ENCODE measurements around the gene ANXA4. TPM values are rescaled to one million over a fixed set of nuclear protein-coding genes. Genes with fewer than 3 reads are reported as not detected.
A peak's percentile ranks its signal among the peaks of the same experiment; 100 is the strongest.

The ANXA4 gene
- total RNA-seq, 5 donors from 2014 or later (not counting 1 experiment from before 2014, with no cell fraction given) = 10.4 to 27.6 (median 20.0) TPM

GRCh38 chr2:69717861-69718273, 24.1 kb upstream of the ANXA4 start:
- Histone ChIP-seq H3K4me1 (ENCODE audit: control insufficient read depth in 1 of 2, extremely low read depth in 1 of 2, insufficient read depth in 2 of 2, low read length in 2 of 2) (peaks cover 0 to 15% of the 10 kb centered on the region in 2 experiments), H3K27ac (ENCODE audit: low read length) (no peak overlapping the region), H3K4me3 (ENCODE audit: control insufficient read depth in 1 of 2, extremely low read depth in 1 of 2, low read length in 1 of 2) (no peak overlapping the region), H3K27me3 (replicated peaks in 1 of 2; ENCODE audit: control insufficient read depth in 2 of 2, extremely low read depth in 1 of 2, insufficient read depth in 2 of 2, low read length in 1 of 2) (no peaks in the 10 kb centered on the region), H3K36me3 (ENCODE audit: control insufficient read depth in 2 of 2, extremely low read depth in 1 of 2, insufficient read depth in 1 of 2, low read length in 1 of 2) (no peaks in the 10 kb centered on the region), H3K9me3 (no peaks in the 10 kb centered on the region)
- DNase-seq (no peak), ATAC-seq (replicated peaks in 1 of 4) (no peak)
- H3K4me3 Mint-ChIP-seq = no peak overlapping the region
- no peaks in the 10 kb centered on the region for H3K9me3 Mint-ChIP-seq
- H3K27ac Mint-ChIP-seq = no peak overlapping the region
- POLR2A ChIA-PET = no interaction called here
- no CpG with 5 or more reads among the region's 2 CpGs for WGBS (ENCODE audit: insufficient coverage)
- H3K27me3 Mint-ChIP-seq = no peaks in the 10 kb centered on the region
- peaks cover 10 to 19% (median 14%) of the 10 kb centered on the region in 3 donors for H3K4me1 Mint-ChIP-seq
- CTCF ChIA-PET = interaction anchor here (0.5 to 1.5 kb wide), 4 partner anchors 44 to 162 kb away, joined by 3 to 7 read pairs (median 4); no protein-coding TSS in a partner anchor
- no peaks in the 10 kb centered on the region for H3K36me3 Mint-ChIP-seq

DNA sequence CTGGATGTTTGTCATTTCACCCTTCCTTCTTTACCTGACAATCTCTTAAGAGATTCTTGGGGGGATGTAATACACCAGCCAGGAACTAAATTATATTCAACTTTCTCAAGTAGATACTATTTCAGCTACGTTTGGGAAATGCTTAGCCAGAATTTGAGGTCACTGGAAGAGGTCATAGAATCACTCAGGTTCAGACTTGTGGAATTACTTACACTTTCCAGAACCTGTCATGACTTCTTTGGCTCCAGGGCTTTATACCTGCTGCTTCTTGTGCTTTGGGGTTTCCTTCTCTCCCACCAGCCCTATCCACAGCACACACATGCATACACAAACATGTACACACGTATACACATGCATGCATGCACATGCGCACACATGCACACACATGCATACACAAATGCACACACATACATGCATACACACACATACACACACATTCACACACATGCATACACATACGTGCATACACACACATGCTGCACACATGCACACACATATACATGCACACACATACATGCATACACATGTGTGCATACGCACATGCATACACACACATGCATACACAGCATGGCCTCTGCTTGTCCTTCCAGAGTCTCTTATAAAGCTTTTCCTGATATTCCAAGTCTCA, 23.5 kb upstream of the ANXA4 start:
- DNase-seq = no peak
- H3K27ac Mint-ChIP-seq = no peak overlapping the region
- CTCF ChIA-PET = interaction anchor here (0.5 to 1.5 kb wide), 10 partner anchors 44 to 770 kb away, joined by 3 to 12 read pairs (median 4); no protein-coding TSS in a partner anchor
- Histone ChIP-seq H3K9me3 (no peaks in the 10 kb centered on the region), H3K4me3 (ENCODE audit: control insufficient read depth in 1 of 2, extremely low read depth in 1 of 2, low read length in 1 of 2) (no peak overlapping the region), H3K36me3 (ENCODE audit: control insufficient read depth in 2 of 2, extremely low read depth in 1 of 2, insufficient read depth in 1 of 2, low read length in 1 of 2) (no peaks in the 10 kb centered on the region), H3K27ac (ENCODE audit: low read length) (no peak overlapping the region), H3K27me3 (replicated peaks in 1 of 2; ENCODE audit: control insufficient read depth in 2 of 2, extremely low read depth in 1 of 2, insufficient read depth in 2 of 2, low read length in 1 of 2) (no peaks in the 10 kb centered on the region), H3K4me1 (ENCODE audit: control insufficient read depth in 1 of 2, extremely low read depth in 1 of 2, insufficient read depth in 2 of 2, low read length in 2 of 2) (peaks cover 0 to 14% of the 10 kb centered on the region in 2 experiments)
- POLR2A ChIA-PET = interaction anchor here in 1 of 2 donors (0.7 kb wide), 1 partner anchor 82 kb away, joined by 4 read pairs; no protein-coding TSS in a partner anchor
- H3K27me3 Mint-ChIP-seq = no peaks in the 10 kb centered on the region
- ATAC-seq (replicated peaks in 1 of 4) = no peak
- no peaks in the 10 kb centered on the region for H3K9me3 Mint-ChIP-seq
- no peaks in the 10 kb centered on the region for H3K36me3 Mint-ChIP-seq
- whole genome bisulfite sequencing (ENCODE audit: insufficient coverage) = 93% methylated on average over 4 of the region's 5 CpGs
- H3K4me3 Mint-ChIP-seq = no peak overlapping the region
- peaks cover 6 to 14% (median 12%) of the 10 kb centered on the region in 3 donors for H3K4me1 Mint-ChIP-seq

DNA sequence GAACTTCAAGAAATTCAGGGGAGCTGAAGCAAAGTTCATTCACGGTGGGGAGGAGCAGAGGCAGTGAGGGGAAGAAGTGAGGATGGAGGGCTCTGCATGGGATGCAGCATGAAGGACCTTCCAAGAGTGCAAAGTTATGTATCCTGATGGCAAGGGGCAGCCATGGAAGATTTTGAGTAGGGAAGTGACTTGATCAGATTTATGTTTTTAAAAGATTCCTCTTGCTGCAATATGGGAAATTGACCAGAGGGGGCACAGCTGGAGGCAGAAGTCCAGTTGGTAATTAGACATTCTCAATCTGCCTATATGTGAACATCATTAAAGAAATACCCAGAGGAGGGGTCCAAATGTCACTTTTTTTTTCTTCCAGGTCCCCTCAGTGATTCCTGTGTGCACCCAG, 21.5 kb upstream of the ANXA4 start:
- no peak for ATAC-seq (replicated peaks in 1 of 4)
- no peak for DNase-seq
- no peak overlapping the region for H3K4me3 ChIP-seq (ENCODE audit: control insufficient read depth in 1 of 2, extremely low read depth in 1 of 2, low read length in 1 of 2)
- peaks cover 3 to 5% of the 10 kb centered on the region in 2 experiments for H3K4me1 ChIP-seq (ENCODE audit: control insufficient read depth in 1 of 2, extremely low read depth in 1 of 2, insufficient read depth in 2 of 2, low read length in 2 of 2)
- Mint-ChIP-seq H3K4me1 (peaks cover 0 to 9% (median 6%) of the 10 kb centered on the region in 3 donors), H3K9me3 (no peaks in the 10 kb centered on the region), H3K4me3 (no peak overlapping the region), H3K36me3 (no peaks in the 10 kb centered on the region), H3K27ac (no peak overlapping the region), H3K27me3 (no peaks in the 10 kb centered on the region)
- H3K27me3 ChIP-seq (replicated peaks in 1 of 2; ENCODE audit: control insufficient read depth in 2 of 2, extremely low read depth in 1 of 2, insufficient read depth in 2 of 2, low read length in 1 of 2) = no peaks in the 10 kb centered on the region
- ChIA-PET CTCF (interaction anchor here in 1 of 2 donors (1.1 kb wide), 1 partner anchor 96 kb away, joined by 3 read pairs; no protein-coding TSS in a partner anchor), POLR2A (no interaction called here)
- 91% methylated on average over 1 of the region's 1 CpG for WGBS (ENCODE audit: insufficient coverage)
- no peaks in the 10 kb centered on the region for H3K9me3 ChIP-seq
- H3K27ac ChIP-seq (ENCODE audit: low read length) = no peak overlapping the region
- H3K36me3 ChIP-seq (ENCODE audit: control insufficient read depth in 2 of 2, extremely low read depth in 1 of 2, insufficient read depth in 1 of 2, low read length in 1 of 2) = no peaks in the 10 kb centered on the region

GRCh38 chr2:69721022-69721421, 20.9 kb upstream of the ANXA4 start:
- DNase-seq (no peak), ATAC-seq (replicated peaks in 1 of 4) (no peak)
- POLR2A ChIA-PET = no interaction called here
- H3K27ac ChIP-seq (ENCODE audit: low read length) = no peak overlapping the region
- Mint-ChIP-seq H3K4me3 (no peak overlapping the region), H3K27ac (no peak overlapping the region), H3K9me3 (no peaks in the 10 kb centered on the region), H3K27me3 (no peaks in the 10 kb centered on the region), H3K36me3 (no peaks in the 10 kb centered on the region), H3K4me1 (peaks cover 0 to 9% (median 6%) of the 10 kb centered on the region in 3 donors)
- CTCF ChIA-PET = interaction anchor here in 1 of 2 donors (0.6 kb wide), 1 partner anchor 96 kb away, joined by 3 read pairs; no protein-coding TSS in a partner anchor
- no peak overlapping the region for H3K4me3 ChIP-seq (ENCODE audit: control insufficient read depth in 1 of 2, extremely low read depth in 1 of 2, low read length in 1 of 2)
- peaks cover 3 to 5% of the 10 kb centered on the region in 2 experiments for H3K4me1 ChIP-seq (ENCODE audit: control insufficient read depth in 1 of 2, extremely low read depth in 1 of 2, insufficient read depth in 2 of 2, low read length in 2 of 2)
- no peaks in the 10 kb centered on the region for H3K9me3 ChIP-seq
- H3K36me3 ChIP-seq (ENCODE audit: control insufficient read depth in 2 of 2, extremely low read depth in 1 of 2, insufficient read depth in 1 of 2, low read length in 1 of 2) = no peaks in the 10 kb centered on the region
- no peaks in the 10 kb centered on the region for H3K27me3 ChIP-seq (replicated peaks in 1 of 2; ENCODE audit: control insufficient read depth in 2 of 2, extremely low read depth in 1 of 2, insufficient read depth in 2 of 2, low read length in 1 of 2)
- 91% methylated on average over 2 of the region's 4 CpGs for WGBS (ENCODE audit: insufficient coverage)

DNA sequence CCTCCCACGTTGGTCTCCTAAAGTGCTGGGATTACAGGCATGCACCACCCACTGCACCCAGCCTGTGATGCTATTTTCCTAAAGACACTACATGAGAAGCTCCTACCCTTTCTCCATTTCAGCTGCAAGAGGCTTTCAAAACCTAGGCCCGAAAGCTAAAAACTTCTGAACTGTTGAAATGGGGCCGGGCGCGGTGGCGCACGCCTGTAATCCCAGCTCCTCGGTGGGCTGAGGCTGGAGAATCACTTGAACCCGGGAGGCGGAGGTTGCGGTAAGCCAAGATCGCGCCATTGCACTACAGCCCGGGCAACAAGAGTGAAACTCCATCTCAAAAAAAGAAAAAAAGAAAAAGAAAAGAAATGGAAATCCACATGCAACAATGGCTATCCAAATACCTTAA, 18.1 kb upstream of the ANXA4 start:
- no peaks in the 10 kb centered on the region for H3K27me3 Mint-ChIP-seq
- no peaks in the 10 kb centered on the region for H3K9me3 ChIP-seq
- no peak overlapping the region for H3K4me3 Mint-ChIP-seq
- CTCF ChIA-PET = interaction anchor here (0.5 to 5.3 kb wide), 18 partner anchors 12 to 932 kb away, joined by 3 to 191 read pairs (median 4); partner anchors contain the start of gene GMCL1 (in 1 of the 2)
- no peak overlapping the region for H3K4me3 ChIP-seq (ENCODE audit: control insufficient read depth in 1 of 2, extremely low read depth in 1 of 2, low read length in 1 of 2)
- DNase-seq (no peak), ATAC-seq (replicated peaks in 1 of 4) (no peak)
- H3K27ac Mint-ChIP-seq = no peak overlapping the region
- H3K36me3 Mint-ChIP-seq = no peaks in the 10 kb centered on the region
- peaks cover 3 to 5% of the 10 kb centered on the region in 2 experiments for H3K4me1 ChIP-seq (ENCODE audit: control insufficient read depth in 1 of 2, extremely low read depth in 1 of 2, insufficient read depth in 2 of 2, low read length in 2 of 2)
- H3K36me3 ChIP-seq (ENCODE audit: control insufficient read depth in 2 of 2, extremely low read depth in 1 of 2, insufficient read depth in 1 of 2, low read length in 1 of 2) = no peaks in the 10 kb centered on the region
- no peak overlapping the region for H3K27ac ChIP-seq (ENCODE audit: low read length)
- 79% methylated on average over 7 of the region's 14 CpGs for WGBS (ENCODE audit: insufficient coverage)
- peaks cover 0 to 6% (median 6%) of the 10 kb centered on the region in 3 donors for H3K4me1 Mint-ChIP-seq
- POLR2A ChIA-PET = no interaction called here
- no peaks in the 10 kb centered on the region for H3K9me3 Mint-ChIP-seq
- no peaks in the 10 kb centered on the region for H3K27me3 ChIP-seq (replicated peaks in 1 of 2; ENCODE audit: control insufficient read depth in 2 of 2, extremely low read depth in 1 of 2, insufficient read depth in 2 of 2, low read length in 1 of 2)

- Histone ChIP-seq H3K36me3 (ENCODE audit: control insufficient read depth in 2 of 2, extremely low read depth in 1 of 2, insufficient read depth in 1 of 2, low read length in 1 of 2) (no peaks in the 10 kb centered on the region), H3K27ac (ENCODE audit: low read length) (no peak overlapping the region), H3K9me3 (no peaks in the 10 kb centered on the region), H3K27me3 (replicated peaks in 1 of 2; ENCODE audit: control insufficient read depth in 2 of 2, extremely low read depth in 1 of 2, insufficient read depth in 2 of 2, low read length in 1 of 2) (no peaks in the 10 kb centered on the region), H3K4me3 (ENCODE audit: control insufficient read depth in 1 of 2, extremely low read depth in 1 of 2, low read length in 1 of 2) (peak overlapping the region; percentile 11 to 21), H3K4me1 (ENCODE audit: control insufficient read depth in 1 of 2, extremely low read depth in 1 of 2, insufficient read depth in 2 of 2, low read length in 2 of 2) (peaks cover 3 to 5% of the 10 kb centered on the region in 2 experiments)
- Mint-ChIP-seq H3K36me3 (no peaks in the 10 kb centered on the region), H3K27ac (no peak overlapping the region), H3K4me3 (peak overlapping the region; percentile 17 to 39 (median 21)), H3K27me3 (no peaks in the 10 kb centered on the region), H3K9me3 (no peaks in the 10 kb centered on the region), H3K4me1 (peaks cover 0 to 6% (median 6%) of the 10 kb centered on the region in 3 donors)
- ChIA-PET POLR2A (interaction anchor here (0.6 to 1.2 kb wide), 8 partner anchors 11 to 1405 kb away, joined by 3 to 7 read pairs (median 4); partner anchors contain the start of genes AAK1 (in 1 of the 2), MCEE (in 1 of the 2) and NFU1 (in 1 of the 2)), CTCF (interaction anchor here (0.6 to 5.3 kb wide), 45 partner anchors 8 to 578 kb away, joined by 3 to 191 read pairs (median 4); partner anchors contain the start of genes SNRNP27 (in 2 of the 2), ANXA4 (in 1 of the 2), FAM136A (in 1 of the 2) and GMCL1 (in 1 of the 2))
- ATAC-seq (replicated peaks in 1 of 4) = peak; percentile 82 to 86 (median 84)
- 4% methylated on average over 8 of the region's 13 CpGs for WGBS (ENCODE audit: insufficient coverage)
- peak; percentile 53 to 90 (median 76) for DNase-seq
Observed at GRCh38 chr2:69724540-69725159, 17.3 kb upstream of the ANXA4 start.
